Astrocyte (in vitro differentiated cells and primary cell): ENCODE results near the gene ZNF189. TPM values are rescaled to one million over a fixed set of nuclear protein-coding genes. Genes with fewer than 3 reads are reported as not detected.

Source experiments
- DNase-seq: peaks from one replicate; pipeline ENCODE4 v3.0.0-alpha.2; 2010; ENCODE audit warnings: low read depth
- FAIRE-seq: peaks from 2 replicates; lab custom pipeline; 2011; peaks lifted over from hg19 to GRCh38; lab: Jason Lieb, UNC
- H2AFZ ChIP-seq: 2 replicates; pipeline ENCODE4 v1.6.0; 2012; ENCODE audit warnings: low read depth, low read length, inconsistent platforms
- H3K27ac ChIP-seq: 2 replicates; pipeline ENCODE4 v1.5.1; 2011; ENCODE audit warnings: low read depth, low read length, inconsistent platforms
- H3K27me3 ChIP-seq: 2 replicates; pipeline ENCODE4 v1.6.0; 2011; ENCODE audit warnings: low read length, inconsistent platforms; ENCODE audit not compliant: insufficient read depth
- H3K36me3 ChIP-seq: 2 replicates; pipeline ENCODE4 v1.5.1; 2011; ENCODE audit warnings: low read length, inconsistent platforms; ENCODE audit not compliant: insufficient read depth
- H3K4me1 ChIP-seq: 2 replicates; pipeline ENCODE4 v1.5.1; 2011; ENCODE audit warnings: low read length, inconsistent platforms; ENCODE audit not compliant: insufficient read depth
- H3K4me2 ChIP-seq: 2 replicates; pipeline ENCODE4 v1.6.0; 2012; ENCODE audit warnings: low read length, inconsistent platforms
- H3K4me3 ChIP-seq: 2 replicates; pipeline ENCODE4 v1.5.1; 2011; ENCODE audit warnings: low read depth, mild to moderate bottlenecking, low read length, inconsistent platforms; ENCODE audit not compliant: insufficient read depth
- H3K79me2 ChIP-seq: 2 replicates; pipeline ENCODE4 v1.6.0; 2012; ENCODE audit warnings: mild to moderate bottlenecking, low read length, inconsistent platforms; ENCODE audit not compliant: insufficient read depth
- H3K9ac ChIP-seq: 2 replicates; pipeline ENCODE4 v1.6.0; 2012; ENCODE audit warnings: mild to moderate bottlenecking, low read length, inconsistent platforms
- H3K9me3 ChIP-seq: 2 replicates; pipeline ENCODE4 v1.5.1; 2012; ENCODE audit warnings: low read depth, mild to moderate bottlenecking, low read length, inconsistent platforms; ENCODE audit not compliant: insufficient read depth
- H4K20me1 ChIP-seq: 2 replicates; pipeline ENCODE4 v1.6.0; 2012; ENCODE audit warnings: low read length, inconsistent platforms; ENCODE audit not compliant: insufficient read depth
- H3K27ac Mint-ChIP-seq: one replicate; pipeline ENCODE4 v1.8.0; 2021; ENCODE audit warnings: mild to moderate bottlenecking, mixed read lengths; ENCODE audit not compliant: unreplicated experiment
- H3K27me3 Mint-ChIP-seq: one replicate; pipeline ENCODE4 v1.8.0; 2021; ENCODE audit warnings: low read depth, mixed read lengths; ENCODE audit not compliant: unreplicated experiment
- H3K36me3 Mint-ChIP-seq: one replicate; pipeline ENCODE4 v1.8.0; 2021; ENCODE audit warnings: low read depth, mixed read lengths; ENCODE audit not compliant: unreplicated experiment
- H3K4me1 Mint-ChIP-seq: one replicate; pipeline ENCODE4 v1.8.0; 2021; ENCODE audit warnings: low read depth, mixed read lengths; ENCODE audit not compliant: unreplicated experiment
- H3K4me3 Mint-ChIP-seq: one replicate; pipeline ENCODE4 v1.8.0; 2021; ENCODE audit warnings: mild to moderate bottlenecking, moderate library complexity, mixed read lengths; ENCODE audit not compliant: unreplicated experiment
- H3K9me3 Mint-ChIP-seq: one replicate; pipeline ENCODE4 v1.8.0; 2021; ENCODE audit warnings: mild to moderate bottlenecking, mixed read lengths; ENCODE audit not compliant: unreplicated experiment
- CTCF ChIP-seq: IDR thresholded peaks from 2 replicates; pipeline ENCODE4 v1.5.1; 2011; ENCODE audit warnings: low read depth, mild to moderate bottlenecking, inconsistent platforms, low read length, moderate library complexity; ENCODE audit not compliant: insufficient read depth
- EZH2 ChIP-seq: IDR thresholded peaks from 2 replicates; pipeline ENCODE4 v1.6.1; 2012; ENCODE audit warnings: mild to moderate bottlenecking, low read length, inconsistent platforms; ENCODE audit not compliant: insufficient read depth
- total RNA-seq: library from RNA; stranded (reverse); gene quantifications from 2 replicates; pipeline ENCODE4 v1.2.1, GENCODE V29; 2021

ZNF189 gene
- total RNA-seq, 1 donor from 2014 or later, result 16.8 TPM

DNA sequence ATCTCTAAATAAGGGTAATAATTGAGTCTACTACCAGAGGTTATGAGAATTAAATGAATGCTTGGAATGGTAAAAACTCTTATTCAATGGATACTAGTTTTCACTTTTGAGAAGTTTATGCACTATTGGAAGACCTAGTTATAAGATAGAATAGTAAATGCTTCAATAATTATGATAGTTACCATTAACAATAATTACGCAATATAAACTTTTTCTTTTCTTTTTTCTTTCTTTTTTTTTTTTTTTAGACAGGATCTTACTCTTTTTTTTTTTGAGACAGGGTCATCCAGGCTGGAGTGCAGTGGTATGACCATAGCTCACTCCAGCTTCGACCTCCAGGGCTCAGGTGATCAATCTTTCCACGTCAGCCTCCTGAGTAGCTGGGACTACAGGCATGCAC lies 30.3 kb downstream of the ZNF189 start:
- Histone ChIP-seq H3K4me3 (no peak overlapping the region), H3K36me3 (no peaks in the 10 kb centered on the region), H3K9me3 (no peaks in the 10 kb centered on the region), H2AFZ (no peak overlapping the region), H3K4me1 (no peaks in the 10 kb centered on the region), H3K27me3 (no peaks in the 10 kb centered on the region), H3K4me2 (no peak overlapping the region), H3K27ac (no peak overlapping the region), H3K9ac (no peak overlapping the region), H4K20me1 (no peaks in the 10 kb centered on the region), H3K79me2 (no peaks in the 10 kb centered on the region)
- no peak for DNase-seq
- no peak for FAIRE-seq
- no peak for TF ChIP-seq CTCF
- Mint-ChIP-seq H3K4me1 (no peaks in the 10 kb centered on the region), H3K36me3 (no peaks in the 10 kb centered on the region), H3K4me3 (no peak overlapping the region), H3K9me3 (no peaks in the 10 kb centered on the region), H3K27me3 (peaks cover 14% of the 10 kb centered on the region), H3K27ac (no peak overlapping the region)

DNA sequence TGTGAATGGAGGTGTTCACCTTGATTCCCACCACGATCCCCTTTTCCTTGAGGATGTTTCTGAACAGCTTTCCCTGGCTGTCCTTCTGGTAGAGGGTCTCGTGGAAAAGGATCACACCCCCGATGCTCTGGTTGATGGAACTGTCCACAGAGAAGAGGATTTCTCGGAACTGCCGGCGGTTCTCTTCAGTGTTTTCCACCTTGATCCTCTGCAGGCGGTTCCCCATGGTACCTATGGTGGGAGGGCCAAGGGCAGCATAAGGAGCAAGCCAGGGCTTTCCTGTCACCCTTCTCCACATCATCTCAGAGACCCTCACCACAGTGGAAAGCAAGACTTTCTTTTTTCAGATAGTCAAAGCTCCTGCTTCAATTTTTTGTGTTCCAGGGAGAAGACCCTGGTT lies 31.1 kb downstream of the ZNF189 start:
- Histone ChIP-seq H2AFZ (no peak overlapping the region), H3K36me3 (no peaks in the 10 kb centered on the region), H4K20me1 (no peaks in the 10 kb centered on the region), H3K27ac (no peak overlapping the region), H3K79me2 (no peaks in the 10 kb centered on the region), H3K4me1 (no peaks in the 10 kb centered on the region), H3K27me3 (no peaks in the 10 kb centered on the region), H3K4me2 (no peak overlapping the region), H3K9ac (no peak overlapping the region), H3K4me3 (no peak overlapping the region), H3K9me3 (no peaks in the 10 kb centered on the region)
- Mint-ChIP-seq H3K4me1 (no peaks in the 10 kb centered on the region), H3K9me3 (no peaks in the 10 kb centered on the region), H3K27me3 (peaks cover 14% of the 10 kb centered on the region), H3K36me3 (no peaks in the 10 kb centered on the region), H3K27ac (no peak overlapping the region), H3K4me3 (no peak overlapping the region)
- DNase-seq, result no peak
- TF ChIP-seq EZH2 (no peak), CTCF (no peak)
- no peak for FAIRE-seq

GRCh38 chr9:101432171-101432570 lies 33.5 kb downstream of the ZNF189 start:
- Histone ChIP-seq H3K4me1 (no peaks in the 10 kb centered on the region), H3K4me3 (no peak overlapping the region), H3K9me3 (no peaks in the 10 kb centered on the region), H3K27ac (no peak overlapping the region), H3K36me3 (no peaks in the 10 kb centered on the region), H3K79me2 (no peaks in the 10 kb centered on the region), H4K20me1 (no peaks in the 10 kb centered on the region), H2AFZ (no peak overlapping the region), H3K27me3 (no peaks in the 10 kb centered on the region), H3K9ac (no peak overlapping the region), H3K4me2 (no peak overlapping the region)
- no peaks in the 10 kb centered on the region for H3K36me3 Mint-ChIP-seq
- TF ChIP-seq EZH2 (no peak), CTCF (no peak)
- peaks cover 14% of the 10 kb centered on the region for H3K27me3 Mint-ChIP-seq
- H3K4me3 Mint-ChIP-seq, result no peak overlapping the region
- H3K4me1 Mint-ChIP-seq, result peaks cover 1% of the 10 kb centered on the region
- FAIRE-seq (no peak), DNase-seq (no peak)
- no peaks in the 10 kb centered on the region for H3K9me3 Mint-ChIP-seq
- no peak overlapping the region for H3K27ac Mint-ChIP-seq
